Iris pigment epithelial cell (primary cell): ENCODE results near the gene ZNF502.
"Not testable (repeated sequence)": the region's sequence is repeated elsewhere in the genome, so short reads cannot be mapped to it uniquely, and the experiment has no call there.

Source experiments
- DNase-seq: peaks from one replicate; pipeline ENCODE4 v3.0.0-alpha.2; 2011; ENCODE audit warnings: low read depth

Gene ZNF502

DNA sequence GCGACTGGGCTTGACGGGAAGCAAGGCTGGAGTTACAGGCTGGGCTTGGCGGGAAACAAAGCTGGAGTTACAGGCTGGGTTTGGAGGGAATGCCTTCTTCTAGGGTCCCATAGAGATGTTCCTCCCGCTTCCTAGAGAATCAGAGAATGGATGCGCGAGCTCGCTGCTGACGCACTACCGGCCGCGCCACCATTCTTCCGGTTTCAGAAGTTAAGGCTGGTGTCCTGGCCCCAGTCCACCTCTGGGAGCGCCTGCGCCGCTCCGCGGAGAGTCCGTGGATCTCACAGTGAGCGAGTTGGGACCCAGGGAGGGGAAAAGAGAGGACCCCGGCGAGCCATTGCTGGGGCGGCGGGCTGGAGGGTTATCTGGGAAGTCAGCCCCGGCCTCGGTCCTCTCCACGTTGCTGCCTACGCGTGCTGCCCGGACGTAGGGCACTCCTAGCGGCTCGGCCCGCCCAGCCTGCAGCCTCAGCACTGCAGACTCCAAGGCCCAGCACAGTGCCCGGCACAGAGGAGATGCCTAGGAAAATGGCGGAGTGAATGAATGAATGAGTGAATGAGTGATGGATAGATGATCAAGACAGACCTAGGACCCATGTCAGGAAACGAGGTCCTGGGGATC is at the start of gene ZNF502:
TSS of gene ZNF502 (plus strand) at position 206 of the 621 bp plus-strand sequence. CDS start 7,602 bp downstream, outside the sequence.
- peak; percentile 91 for DNase-seq

DNA sequence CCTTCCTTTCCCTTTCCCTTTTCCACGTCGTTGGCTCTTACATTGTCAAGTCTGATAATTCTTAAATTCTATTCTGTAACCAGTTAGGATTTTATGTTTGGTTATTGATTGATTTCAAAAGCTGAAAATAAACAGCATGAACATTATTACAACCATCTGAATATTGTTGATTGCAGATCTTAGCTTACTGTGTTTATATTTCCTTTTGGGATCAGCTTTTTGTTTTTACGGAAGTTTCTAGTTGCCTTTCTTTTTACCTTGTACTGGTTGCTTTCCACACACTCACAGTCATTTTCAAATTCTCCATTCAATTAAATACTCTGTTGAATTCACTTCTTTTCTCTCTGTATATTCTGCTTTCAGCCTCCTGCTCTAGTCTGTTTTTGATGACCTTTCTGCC is 47.3 kb upstream of the ZNF502 start:
- no peak for DNase-seq

DNA sequence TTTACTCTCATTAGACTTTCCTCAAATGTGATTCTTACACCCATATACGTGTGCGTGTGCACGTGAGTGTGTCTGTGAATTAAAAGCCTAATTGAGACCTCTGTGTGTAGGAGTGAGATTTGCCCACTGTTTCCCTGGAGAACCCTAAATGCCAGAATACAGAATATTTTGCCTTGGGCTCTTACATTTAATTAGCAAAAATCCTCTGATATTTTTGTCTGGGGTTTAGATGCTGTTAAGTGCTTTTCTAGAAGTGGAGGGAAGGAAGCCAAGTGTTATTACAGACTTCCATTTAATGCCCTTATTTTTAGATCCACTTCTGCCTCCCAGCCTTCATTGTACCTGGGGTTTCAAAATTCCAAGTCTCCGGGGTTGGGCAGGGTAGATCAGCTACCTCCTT is 46.1 kb upstream of the ZNF502 start:
- no peak for DNase-seq

DNA sequence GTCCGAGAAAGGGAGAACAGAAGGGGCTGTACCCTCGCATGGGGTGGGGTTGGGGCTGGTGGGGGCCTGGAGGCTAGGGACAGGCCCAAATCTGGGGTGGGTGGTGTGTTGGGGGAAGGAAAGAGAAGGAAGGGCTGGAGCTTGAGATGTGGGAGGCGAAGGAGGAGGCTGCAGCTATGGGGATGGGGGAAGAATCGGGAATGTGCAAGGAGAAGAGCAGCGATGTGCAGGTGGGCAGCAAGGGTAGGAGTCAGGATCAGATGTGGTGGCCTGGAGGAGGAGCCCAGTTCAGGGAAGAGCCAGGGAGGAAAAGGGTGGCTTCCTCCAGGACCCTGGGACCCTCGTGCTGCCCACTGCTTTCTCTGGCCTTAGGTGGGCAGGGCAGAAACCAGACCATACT is 42.7 kb upstream of the ZNF502 start:
- no peak for DNase-seq

DNA sequence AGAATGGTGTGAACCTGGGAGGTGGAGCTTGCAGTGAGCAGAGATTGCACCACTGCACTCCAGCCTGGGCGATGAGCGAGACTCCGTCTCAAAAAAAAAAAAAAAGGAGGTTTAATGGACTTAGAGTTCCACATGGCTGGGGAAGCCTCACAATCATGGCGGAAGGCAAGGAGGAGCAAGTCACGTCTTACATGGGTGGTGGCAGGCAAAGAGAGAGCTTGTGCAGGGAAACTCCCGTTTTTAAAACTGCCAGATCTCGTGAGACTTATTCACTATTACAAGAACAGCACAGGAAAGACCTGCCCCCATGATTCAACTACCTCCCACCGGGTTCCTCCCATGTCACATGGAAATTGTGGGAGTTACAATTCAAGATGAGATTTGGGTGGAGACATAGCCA is 39.0 kb upstream of the ZNF502 start:
- not testable (repeated sequence) for DNase-seq

DNA sequence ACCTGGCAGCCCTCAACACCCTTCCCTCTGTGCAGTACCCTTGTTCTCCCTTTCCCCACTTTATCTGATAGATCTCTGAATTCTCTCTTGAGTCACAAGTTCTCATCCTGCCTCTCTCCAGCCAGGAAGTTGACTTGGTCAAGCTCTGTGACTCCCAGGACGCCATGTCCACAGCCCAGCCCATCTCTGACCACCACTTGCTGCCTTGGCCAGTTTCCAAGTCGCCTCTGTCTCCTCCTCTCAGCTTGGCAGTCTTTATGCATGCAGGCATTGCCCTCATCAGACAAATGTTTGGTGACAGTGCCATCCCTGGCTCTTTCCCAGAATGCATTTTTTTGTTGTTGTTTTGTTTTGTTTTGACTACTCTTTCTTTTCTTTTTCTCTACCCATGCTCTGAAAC is 38.2 kb upstream of the ZNF502 start:
- no peak for DNase-seq

DNA sequence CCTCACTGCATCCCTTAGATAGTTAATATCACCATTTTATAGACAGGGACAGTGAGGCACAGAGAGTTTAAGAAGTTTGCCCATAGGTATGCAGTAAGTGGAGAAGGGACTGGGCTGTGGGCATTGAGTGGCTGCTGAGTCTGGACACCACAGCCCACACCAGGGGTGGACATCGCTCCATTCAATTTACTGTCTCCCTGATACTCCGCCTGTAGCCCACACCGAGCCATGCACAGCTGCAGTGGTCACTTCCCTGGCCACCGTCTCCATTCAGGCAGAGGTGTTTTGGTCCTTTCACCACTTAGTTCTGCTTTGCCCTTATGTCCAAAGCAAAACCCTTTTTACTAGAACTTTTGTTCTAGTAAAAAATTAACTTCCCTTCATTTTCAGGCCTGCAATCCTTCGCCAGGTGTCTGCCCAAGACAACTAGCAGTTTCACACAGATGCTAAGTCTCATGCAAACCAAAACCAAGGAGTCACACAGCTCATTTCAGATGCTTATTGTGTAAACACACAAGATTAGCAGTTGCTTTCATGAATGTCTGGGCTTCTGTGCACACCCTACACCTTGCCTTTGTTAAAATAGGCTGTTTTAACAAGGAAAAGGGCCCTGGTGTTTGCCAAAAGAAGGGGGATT is 33.9 kb upstream of the ZNF502 start:
- DNase-seq = no peak

DNA sequence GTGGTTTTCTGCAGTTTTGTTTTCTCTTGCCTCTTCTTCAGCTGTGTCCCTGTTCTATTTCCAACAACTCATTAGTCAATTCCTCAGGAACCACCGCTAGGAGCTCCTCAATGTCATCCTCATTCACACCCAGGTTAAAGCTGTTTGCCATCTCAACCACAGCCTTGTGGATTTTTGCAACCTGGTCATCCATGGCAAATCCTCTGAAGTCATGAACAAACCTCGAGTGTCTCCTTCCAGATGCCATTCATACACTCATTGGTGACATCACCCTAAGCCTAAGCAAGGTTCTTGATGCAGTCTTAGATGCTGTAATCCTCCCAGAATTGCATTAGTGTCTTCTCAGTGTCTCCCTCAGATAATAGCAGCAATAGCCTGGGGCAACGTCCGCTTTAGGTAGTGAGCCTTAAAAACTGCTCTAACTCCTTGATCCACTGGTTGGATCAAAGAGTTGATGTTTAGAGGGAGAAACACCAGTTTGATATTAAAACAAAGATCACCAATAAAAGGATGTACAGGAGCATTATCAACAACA is 31.5 kb upstream of the ZNF502 start:
- no peak for DNase-seq

DNA sequence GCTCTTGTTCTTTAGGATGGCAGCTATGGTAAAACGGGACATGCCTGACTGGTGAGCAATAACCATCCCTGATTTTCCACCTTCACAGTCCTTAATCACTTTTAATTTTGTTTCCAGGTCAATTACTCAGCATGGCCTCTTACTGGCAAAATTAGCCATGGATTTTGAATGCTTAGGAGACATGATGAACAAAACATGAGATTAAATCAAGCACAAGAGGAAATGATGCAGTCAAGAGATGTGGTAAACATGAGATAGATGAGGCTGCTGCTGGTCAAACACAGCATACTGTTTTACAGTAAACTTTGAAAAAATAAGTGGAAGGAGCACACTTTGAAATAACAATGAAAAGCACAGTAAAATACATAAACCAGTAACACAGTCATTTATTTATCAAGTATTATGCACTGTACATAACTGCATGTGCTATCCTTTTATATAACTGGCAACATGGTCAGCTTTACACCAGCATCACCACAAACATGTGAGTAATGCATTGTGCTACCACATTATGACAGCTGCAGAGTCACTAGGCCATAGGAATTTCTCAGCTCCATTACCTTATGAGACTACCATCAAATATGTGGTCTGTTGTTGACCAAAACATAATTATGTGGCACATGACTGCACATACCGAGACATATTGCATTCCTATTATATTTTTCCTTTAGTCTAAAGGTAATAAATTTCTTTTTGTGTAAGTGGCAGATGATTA is 30.1 kb upstream of the ZNF502 start:
- DNase-seq = peak; percentile 53

DNA sequence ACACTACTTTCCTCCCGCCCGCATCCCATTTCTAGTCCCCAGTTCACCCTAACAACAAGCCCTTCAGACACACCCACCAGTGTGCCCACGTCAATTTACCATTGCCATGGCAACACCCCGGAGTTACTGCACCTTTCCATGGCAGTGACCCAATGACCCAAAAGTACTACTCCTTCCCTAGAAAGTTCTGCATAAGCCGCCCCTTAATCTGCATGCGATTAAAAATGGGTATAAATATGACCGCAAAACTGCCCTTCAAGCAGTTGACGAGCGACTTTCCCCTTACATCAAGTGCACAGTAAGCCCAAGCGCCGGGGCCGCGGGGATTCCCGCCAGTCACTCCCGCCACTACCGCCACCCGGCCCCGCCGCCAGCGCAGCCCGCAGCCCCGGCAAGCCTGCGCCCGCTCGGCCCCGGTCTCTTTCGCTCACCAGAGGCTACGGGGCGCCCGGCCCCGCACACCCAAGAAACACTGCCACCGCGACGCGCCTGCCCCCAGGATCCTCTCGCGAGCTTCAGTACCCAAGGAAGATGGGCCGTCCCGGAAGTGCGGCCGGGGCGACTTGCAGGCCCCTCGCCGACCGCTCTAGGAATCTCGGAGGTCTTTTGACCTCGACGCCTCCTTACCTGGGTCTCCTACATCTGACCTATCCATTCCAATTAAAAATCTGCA is 27.2 kb upstream of the ZNF502 start:
- peak; percentile 90 for DNase-seq

DNA sequence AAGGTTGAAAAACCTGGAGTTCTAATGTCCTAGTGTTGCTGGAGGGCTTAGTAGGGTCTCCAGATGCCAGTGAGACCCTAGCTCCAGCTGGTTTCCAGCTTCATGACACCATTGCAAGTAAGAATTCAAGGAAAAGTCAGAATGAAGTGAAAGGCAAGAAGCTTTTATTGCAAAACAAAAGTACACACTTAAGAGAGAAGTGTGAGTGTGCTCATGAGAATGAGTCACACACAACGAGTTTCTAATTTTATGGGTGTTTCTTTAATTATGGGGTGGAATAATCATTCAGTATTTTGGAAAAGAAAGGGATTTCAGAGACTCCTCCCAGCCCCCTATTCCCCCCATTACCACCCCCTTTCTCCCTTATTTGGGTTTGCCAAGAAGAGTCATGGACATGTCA is 24.6 kb upstream of the ZNF502 start:
- no peak for DNase-seq

DNA sequence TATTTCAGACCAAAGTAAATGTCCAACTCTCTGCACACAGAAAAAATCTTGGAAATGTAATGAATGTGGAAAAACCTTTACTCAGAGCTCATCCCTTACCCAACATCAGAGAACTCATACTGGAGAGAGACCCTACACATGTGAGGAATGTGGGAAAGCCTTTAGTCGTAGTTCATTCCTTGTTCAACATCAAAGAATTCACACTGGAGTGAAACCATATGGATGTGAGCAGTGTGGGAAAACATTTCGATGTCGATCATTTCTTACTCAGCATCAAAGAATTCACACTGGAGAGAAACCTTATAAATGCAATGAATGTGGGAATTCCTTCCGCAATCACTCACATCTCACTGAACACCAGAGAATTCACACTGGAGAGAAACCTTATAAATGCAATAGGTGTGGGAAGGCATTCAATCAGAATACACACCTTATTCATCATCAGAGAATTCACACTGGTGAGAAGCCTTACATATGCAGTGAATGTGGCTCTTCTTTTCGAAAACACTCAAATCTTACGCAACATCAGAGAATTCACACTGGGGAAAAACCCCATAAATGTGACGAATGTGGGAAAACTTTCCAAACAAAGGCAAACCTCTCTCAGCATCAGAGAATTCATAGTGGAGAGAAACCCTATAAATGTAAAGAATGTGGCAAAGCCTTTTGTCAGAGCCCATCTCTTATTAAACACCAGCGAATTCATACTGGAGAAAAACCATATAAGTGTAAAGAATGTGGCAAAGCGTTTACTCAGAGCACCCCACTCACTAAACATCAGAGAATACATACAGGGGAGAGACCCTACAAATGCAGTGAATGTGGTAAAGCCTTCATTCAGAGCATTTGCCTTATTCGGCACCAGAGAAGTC is 9.0 kb downstream of the ZNF502 start:
- peak; percentile 17 for DNase-seq

DNA sequence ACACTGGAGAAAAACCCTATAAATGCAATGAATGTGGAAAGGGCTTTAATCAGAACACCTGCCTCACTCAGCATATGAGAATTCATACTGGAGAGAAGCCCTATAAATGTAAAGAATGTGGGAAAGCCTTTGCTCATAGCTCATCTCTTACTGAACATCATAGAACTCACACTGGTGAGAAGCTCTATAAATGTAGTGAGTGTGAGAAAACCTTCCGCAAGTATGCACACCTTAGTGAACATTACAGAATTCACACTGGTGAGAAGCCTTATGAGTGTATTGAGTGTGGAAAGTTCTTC is 9.6 kb downstream of the ZNF502 start:
- DNase-seq = no peak

DNA sequence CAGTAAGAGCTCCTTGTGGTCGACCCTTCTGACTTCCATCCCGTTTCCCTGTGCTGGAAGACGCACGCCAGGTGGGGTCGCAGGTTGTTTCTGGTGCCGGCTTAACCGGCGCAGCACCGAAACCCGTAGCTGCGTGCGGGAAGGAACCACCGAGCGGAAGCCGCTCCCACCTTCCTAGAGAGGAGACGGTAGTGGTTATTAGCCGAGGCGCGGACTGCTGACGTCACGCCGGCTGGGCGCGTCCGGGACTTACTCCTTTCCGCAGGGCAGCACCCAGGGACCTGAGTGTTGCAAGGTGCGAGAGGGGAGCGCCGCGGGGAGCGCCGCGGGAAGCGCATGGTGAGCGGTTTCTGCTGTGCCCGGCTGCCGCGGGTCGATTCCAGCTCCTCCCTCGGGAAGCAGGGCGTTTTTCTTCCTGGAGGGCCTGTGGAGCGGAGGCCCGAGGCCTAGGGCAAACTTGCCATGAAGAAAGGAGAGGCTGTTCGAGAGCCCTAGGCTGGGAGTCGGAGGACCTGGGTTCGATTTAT is 17.0 kb downstream of the ZNF502 start, which contains the start of gene ZNF501:
TSS of gene ZNF501 (plus strand) at position 252 of the 527 bp plus-strand sequence. CDS start 4,787 bp downstream, outside the sequence.
- DNase-seq = peak; percentile 94

DNA sequence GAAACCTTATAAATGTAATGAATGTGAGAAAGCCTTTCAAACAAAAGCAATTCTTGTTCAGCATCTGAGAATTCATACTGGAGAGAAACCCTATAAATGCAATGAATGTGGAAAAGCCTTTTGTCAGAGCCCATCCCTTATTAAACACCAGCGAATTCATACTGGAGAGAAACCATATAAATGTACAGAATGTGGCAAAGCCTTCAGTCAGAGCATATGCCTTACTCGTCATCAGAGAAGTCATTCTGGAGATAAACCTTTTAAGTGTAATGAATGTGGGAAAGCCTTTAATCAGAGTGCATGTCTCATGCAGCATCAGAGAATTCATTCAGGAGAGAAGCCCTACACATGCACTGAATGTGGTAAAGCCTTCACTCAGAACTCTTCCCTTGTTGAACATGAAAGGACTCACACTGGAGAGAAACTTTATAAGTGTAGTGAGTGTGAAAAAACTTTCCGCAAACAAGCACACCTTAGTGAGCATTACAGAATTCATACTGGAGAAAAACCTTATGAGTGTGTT is 22.2 kb downstream of the ZNF502 start:
- no peak for DNase-seq

DNA sequence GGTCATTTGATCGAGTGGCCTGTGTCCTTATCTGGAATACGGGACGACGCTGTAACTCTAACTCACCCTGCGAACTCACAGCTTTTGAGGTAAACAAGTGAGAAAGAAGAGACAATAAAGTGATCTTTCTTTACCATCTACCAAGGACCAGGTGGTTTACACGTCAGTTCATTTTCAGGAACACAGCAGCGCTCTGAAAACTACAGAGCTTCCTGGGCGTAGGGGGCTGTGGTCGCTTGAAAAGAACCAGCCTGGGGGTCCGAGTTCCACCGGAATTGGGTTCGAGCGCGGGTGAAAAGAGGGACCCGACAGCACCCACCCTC is 48.6 kb downstream of the ZNF502 start:
- no peak for DNase-seq

DNA sequence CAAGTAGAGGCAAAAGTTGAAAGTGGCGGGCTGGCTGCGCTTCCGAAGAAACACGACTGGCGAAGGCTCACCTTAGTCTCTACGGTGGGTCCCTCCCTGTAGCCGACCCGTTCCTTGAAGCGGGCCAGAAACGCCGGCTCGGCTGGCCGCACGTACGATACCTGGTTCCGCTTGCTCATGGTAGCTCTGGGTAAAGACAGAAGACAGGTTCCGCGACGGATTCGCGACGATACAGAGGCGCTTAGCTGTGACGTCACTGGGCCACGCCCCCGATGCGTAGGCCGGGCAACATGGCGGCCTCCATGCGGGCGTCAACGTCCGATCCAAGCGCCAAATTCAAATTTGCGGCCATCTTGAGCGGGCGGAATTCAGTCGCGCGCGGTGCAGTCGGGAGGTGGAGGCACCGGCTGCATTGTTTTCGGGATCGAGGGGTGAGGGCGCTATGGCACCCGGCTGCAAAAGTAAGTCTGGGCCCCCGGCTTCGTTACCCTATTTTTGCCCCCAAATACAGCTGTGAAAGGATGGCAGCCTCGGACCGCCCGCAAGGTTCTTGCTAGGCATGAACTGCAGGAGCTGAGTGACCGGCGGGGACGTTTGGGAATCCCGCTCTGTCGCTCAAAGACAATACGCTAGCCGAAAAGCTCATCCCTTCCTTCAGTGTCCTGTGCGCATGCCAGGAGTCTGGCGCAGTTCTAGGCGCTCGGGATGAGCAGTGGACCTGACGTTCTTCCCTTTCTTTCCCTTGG is 49.1 kb downstream of the ZNF502 start, which contains the start of the genes KIAA1143 and KIF15:
TSS of gene KIAA1143 (minus strand) at position 196 of the 746 bp plus-strand sequence. CDS start at position 179, 17 bp downstream.
TSS of gene KIF15 (plus strand) at position 371 of the 746 bp plus-strand sequence. CDS start at position 443, 72 bp downstream.
- DNase-seq = peak; percentile 96

DNA sequence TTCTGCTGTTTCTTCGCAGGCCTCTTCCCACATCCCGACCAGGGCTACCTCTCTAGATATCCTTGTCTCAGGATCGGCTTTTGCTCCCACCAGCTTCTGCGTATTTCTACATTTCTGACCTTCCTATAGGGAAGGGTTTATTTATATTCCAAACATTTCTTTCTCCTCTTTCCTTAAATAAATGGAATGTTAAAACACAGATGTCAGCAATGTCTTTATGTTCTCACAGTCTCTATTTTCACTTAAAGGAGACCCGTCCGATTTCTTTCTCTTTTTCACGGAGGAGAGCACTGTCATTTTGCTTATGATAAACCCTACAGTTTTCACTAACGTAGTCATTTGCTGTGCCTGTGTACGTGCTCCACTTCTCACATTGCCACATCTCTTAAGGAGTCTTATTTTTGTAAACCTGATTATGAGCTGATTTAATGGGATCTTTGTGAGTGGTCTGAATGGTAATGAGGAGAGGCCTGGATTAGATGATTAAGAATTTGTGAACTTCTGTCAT is 49.8 kb downstream of the ZNF502 start:
- peak; percentile 34 for DNase-seq

DNA sequence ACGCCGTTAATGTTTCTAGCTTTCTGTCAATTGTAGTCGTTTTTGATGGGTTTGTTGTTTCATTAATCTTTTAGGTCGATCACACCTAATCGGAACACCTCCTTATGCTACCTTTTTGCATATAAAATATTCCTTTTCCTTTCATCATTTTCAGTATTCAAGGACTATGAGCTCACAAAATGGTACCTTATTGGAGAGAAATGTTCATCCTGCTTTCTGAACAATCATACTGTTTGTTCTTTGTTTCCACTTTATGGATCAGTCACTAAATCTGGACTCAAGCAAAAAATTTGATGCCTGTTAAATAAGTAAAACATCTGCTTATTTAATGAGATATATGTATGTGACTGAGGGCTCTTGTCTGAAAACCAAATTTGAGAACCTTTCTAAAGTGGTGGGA is 50.2 kb downstream of the ZNF502 start:
- no peak for DNase-seq

DNA sequence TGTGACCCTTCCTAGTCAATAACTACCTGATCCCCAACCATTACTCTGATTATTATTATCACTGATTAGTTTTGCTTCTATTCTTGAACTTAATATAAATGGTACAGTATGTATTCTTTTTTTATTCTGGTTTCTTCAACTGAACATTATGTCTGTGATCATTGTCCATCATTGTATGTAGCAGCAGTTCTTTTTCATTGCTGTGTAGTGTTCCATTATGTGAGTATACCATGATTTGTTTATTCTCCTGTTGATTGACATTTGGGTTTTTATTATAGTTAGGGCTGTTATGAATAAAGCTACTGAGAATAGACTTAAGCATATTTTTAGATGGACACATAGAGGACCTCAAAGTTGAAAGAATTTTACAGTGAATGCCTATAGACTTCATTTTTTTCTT is 51.8 kb downstream of the ZNF502 start:
- no peak for DNase-seq
